H9 (cell line): ENCODE measurements around the gene HS6ST3. TPM values are rescaled to one million over a fixed set of nuclear protein-coding genes. Genes with fewer than 3 reads are reported as not detected.

Experiments used
- DNase-seq: peaks from one replicate; pipeline ENCODE4 v3.0.0-alpha.2; 2017
- H2AFZ ChIP-seq: one replicate; pipeline ENCODE4 v1.6.1; 2013; ENCODE audit warnings: mild to moderate bottlenecking, low read length, control low read depth, moderate library complexity
- H2AK5ac ChIP-seq: 2 replicates; pipeline ENCODE4 v1.6.1; 2013; ENCODE audit warnings: low read length, control low read depth, mixed read lengths; ENCODE audit not compliant: insufficient read length
- H2BK120ac ChIP-seq: one replicate; pipeline ENCODE4 v1.6.1; 2013; ENCODE audit warnings: low read depth, mild to moderate bottlenecking, low read length, control low read depth, inconsistent platforms; ENCODE audit not compliant: poor library complexity, severe bottlenecking
- H2BK12ac ChIP-seq: 2 replicates; pipeline ENCODE4 v1.6.1; 2013; ENCODE audit warnings: low read length, control low read depth, mixed read lengths, low read depth; ENCODE audit not compliant: insufficient read length
- H2BK15ac ChIP-seq: 2 replicates; pipeline ENCODE4 v1.6.1; 2013; ENCODE audit warnings: low read depth, low read length, control low read depth
- H2BK20ac ChIP-seq: one replicate; pipeline ENCODE4 v1.6.1; 2013; ENCODE audit warnings: low read depth, mild to moderate bottlenecking, low read length, control low read depth, inconsistent platforms; ENCODE audit not compliant: poor library complexity, severe bottlenecking
- H2BK5ac ChIP-seq: 2 replicates; pipeline ENCODE4 v1.6.1; 2013; ENCODE audit warnings: low read length, control low read depth, mixed read lengths; ENCODE audit not compliant: insufficient read length
- H3K14ac ChIP-seq: 2 replicates; pipeline ENCODE4 v1.6.1; 2013; ENCODE audit warnings: low read length, control low read depth; ENCODE audit not compliant: insufficient read depth
- H3K18ac ChIP-seq: 2 replicates; pipeline ENCODE4 v1.6.1; 2013; ENCODE audit warnings: low read depth, mild to moderate bottlenecking, mixed read lengths, low read length, control low read depth; ENCODE audit not compliant: insufficient read length
- H3K23ac ChIP-seq: 2 replicates; pipeline ENCODE4 v1.6.1; 2013; ENCODE audit warnings: low read length, control low read depth, mixed read lengths, low read depth; ENCODE audit not compliant: insufficient read length
- H3K23me2 ChIP-seq: 2 replicates; pipeline ENCODE4 v1.6.1; 2013; ENCODE audit warnings: low read depth, mild to moderate bottlenecking, mixed read lengths, low read length, control low read depth; ENCODE audit not compliant: insufficient read length, poor library complexity, severe bottlenecking
- H3K27ac ChIP-seq: 2 replicates; pipeline ENCODE4 v1.5.1; 2013; ENCODE audit warnings: low read length, control low read depth, mixed read lengths, low read depth; ENCODE audit not compliant: insufficient read length
- H3K27me3 ChIP-seq: 2 replicates; pipeline ENCODE4 v1.6.1; 2013; ENCODE audit warnings: low read length, control low read depth, inconsistent platforms; ENCODE audit not compliant: insufficient read depth
- H3K4ac ChIP-seq: 2 replicates; pipeline ENCODE4 v1.6.1; 2013; ENCODE audit warnings: low read depth, mild to moderate bottlenecking, control low read depth, inconsistent platforms, low read length, moderate library complexity
- H3K4me1 ChIP-seq: 2 replicates; pipeline ENCODE4 v1.6.1; 2013; ENCODE audit warnings: low read length, control low read depth, inconsistent platforms; ENCODE audit not compliant: insufficient read depth
- H3K4me2 ChIP-seq: 2 replicates; pipeline ENCODE4 v1.6.1; 2013; ENCODE audit warnings: low read length, control low read depth, mixed read lengths; ENCODE audit not compliant: insufficient read length, insufficient read depth
- H3K56ac ChIP-seq: 2 replicates; pipeline ENCODE4 v1.6.1; 2013; ENCODE audit warnings: low read depth, mild to moderate bottlenecking, mixed read lengths, low read length, control low read depth; ENCODE audit not compliant: insufficient read length
- H3K79me1 ChIP-seq: 2 replicates; pipeline ENCODE4 v1.6.1; 2013; ENCODE audit warnings: low read depth, mild to moderate bottlenecking, moderate library complexity, low read length, control low read depth, inconsistent platforms; ENCODE audit not compliant: insufficient read depth, poor library complexity, severe bottlenecking
- H3K79me2 ChIP-seq: 2 replicates; pipeline ENCODE4 v1.6.1; 2013; ENCODE audit warnings: low read length, control low read depth, inconsistent platforms; ENCODE audit not compliant: insufficient read depth
- H3K9ac ChIP-seq: 2 replicates; pipeline ENCODE4 v1.6.1; 2013; ENCODE audit warnings: low read length, control low read depth, mixed read lengths; ENCODE audit not compliant: insufficient read length; ENCODE audit errors: extremely low read depth
- H3K9me3 ChIP-seq: one replicate; pipeline ENCODE4 v1.6.1; 2013; ENCODE audit warnings: low read depth, low read length, inconsistent platforms; ENCODE audit not compliant: control insufficient read depth
- H3T11ph ChIP-seq: one replicate; pipeline ENCODE4 v1.6.1; 2013; ENCODE audit warnings: mild to moderate bottlenecking, low read length, control low read depth, inconsistent platforms
- H4K20me1 ChIP-seq: one replicate; pipeline ENCODE4 v1.6.1; 2013; ENCODE audit not compliant: control insufficient read depth, insufficient read length, insufficient read depth
- H4K5ac ChIP-seq: 2 replicates; pipeline ENCODE4 v1.6.1; 2013; ENCODE audit warnings: low read depth, mild to moderate bottlenecking, mixed read lengths, low read length, control low read depth; ENCODE audit not compliant: insufficient read length
- H4K8ac ChIP-seq: replicated peaks from 2 replicates; pipeline ENCODE4 v1.6.1; 2013; ENCODE audit warnings: low read length, control low read depth, mixed read lengths, low read depth; ENCODE audit not compliant: insufficient read length
- H4K91ac ChIP-seq: 2 replicates; pipeline ENCODE4 v1.6.1; 2013; ENCODE audit warnings: low read depth, mild to moderate bottlenecking, moderate library complexity, mixed read lengths, low read length, control low read depth; ENCODE audit not compliant: insufficient read length
- H3K27ac Mint-ChIP-seq, 3 experiments: 2 replicates in 2 of 3; 3 replicates in 1 of 3; pipeline ENCODE4 v1.8.0; 2020 to 2021; ENCODE audit warnings: mixed read lengths in 3 of 3, mild to moderate bottlenecking in 1 of 3, moderate library complexity in 1 of 3
- H3K27me3 Mint-ChIP-seq: 2 replicates; pipeline ENCODE4 v1.8.0; 2021; ENCODE audit warnings: low read depth, mild to moderate bottlenecking, moderate library complexity, mixed read lengths
- H3K36me3 Mint-ChIP-seq, 3 experiments: 2 replicates in 2 of 3; 3 replicates in 1 of 3; pipeline ENCODE4 v1.8.0; 2020 to 2021; ENCODE audit warnings: low read depth in 3 of 3, mixed read lengths in 3 of 3; ENCODE audit not compliant: insufficient read depth in 1 of 3
- H3K4me1 Mint-ChIP-seq, 2 experiments: 2 replicates each; pipeline ENCODE4 v1.8.0; 2020; ENCODE audit warnings: mixed read lengths in 2 of 2
- H3K4me3 Mint-ChIP-seq, 2 experiments: 2 replicates in 1 of 2; 3 replicates in 1 of 2; pipeline ENCODE4 v1.8.0; 2020 to 2021; ENCODE audit warnings: mild to moderate bottlenecking in 2 of 2, mixed read lengths in 2 of 2, moderate library complexity in 1 of 2
- H3K9me3 Mint-ChIP-seq, 2 experiments: 2 replicates in 1 of 2; 3 replicates in 1 of 2; pipeline ENCODE4 v1.8.0; 2020; ENCODE audit warnings: mild to moderate bottlenecking in 2 of 2, mixed read lengths in 2 of 2, moderate library complexity in 1 of 2
- WGBS: extraction: QIAGEN DNeasy Blood & Tissue Kit; methylation state at CpG from one replicate; pipeline ENCODE4 v1.1.7; 2013; ENCODE audit warnings: missing lambda C conversion rate, low lambda C conversion rate, mixed read lengths; ENCODE audit not compliant: insufficient read length; ENCODE audit errors: extremely low coverage; 5-methylcytosine and 5-hydroxymethylcytosine counted together
- total RNA-seq: library from RNA; stranded (reverse); gene quantifications from 2 replicates; pipeline ENCODE4 v1.2.1, GENCODE V29; 2021
- TF ChIP-seq, protein P1 (sequence below): fragments of 200-600 bp; sonication (generic); conservative IDR thresholded peaks from 3 replicates; pipeline ENCODE4 v1.8.0; 2021; ENCODE audit warnings: antibody characterized with exemption, mild to moderate bottlenecking

HS6ST3 gene
- total RNA-seq, 1 experiment from 2014 or later, result 0.44 TPM

- Histone ChIP-seq H4K8ac (no peak overlapping the region), H3K79me2 (no peaks in the 10 kb centered on the region), H3K9me3 (no peaks in the 10 kb centered on the region), H3K79me1 (no peaks in the 10 kb centered on the region), H3T11ph (no peak overlapping the region), H2BK20ac (no peak overlapping the region), H2AFZ (no peak overlapping the region), H4K20me1 (no peaks in the 10 kb centered on the region), H3K4me1 (no peaks in the 10 kb centered on the region), H3K14ac (no peak overlapping the region), H3K18ac (no peak overlapping the region), H3K23me2 (no peaks in the 10 kb centered on the region), H3K27ac (no peak overlapping the region), H2BK120ac (no peak overlapping the region), H2BK5ac (no peak overlapping the region), H3K27me3 (no peaks in the 10 kb centered on the region; the same call in 1 of the 2 replicates), H2BK12ac (no peak overlapping the region), H4K5ac (no peak overlapping the region), H2BK15ac (no peak overlapping the region), H2AK5ac (no peak overlapping the region), H3K4ac (no peak overlapping the region), H4K91ac (no peak overlapping the region), H3K9ac (no peak overlapping the region), H3K23ac (no peak overlapping the region), H3K4me2 (no peak overlapping the region), H3K56ac (no peak overlapping the region)
- TF ChIP-seq, protein P1, sequence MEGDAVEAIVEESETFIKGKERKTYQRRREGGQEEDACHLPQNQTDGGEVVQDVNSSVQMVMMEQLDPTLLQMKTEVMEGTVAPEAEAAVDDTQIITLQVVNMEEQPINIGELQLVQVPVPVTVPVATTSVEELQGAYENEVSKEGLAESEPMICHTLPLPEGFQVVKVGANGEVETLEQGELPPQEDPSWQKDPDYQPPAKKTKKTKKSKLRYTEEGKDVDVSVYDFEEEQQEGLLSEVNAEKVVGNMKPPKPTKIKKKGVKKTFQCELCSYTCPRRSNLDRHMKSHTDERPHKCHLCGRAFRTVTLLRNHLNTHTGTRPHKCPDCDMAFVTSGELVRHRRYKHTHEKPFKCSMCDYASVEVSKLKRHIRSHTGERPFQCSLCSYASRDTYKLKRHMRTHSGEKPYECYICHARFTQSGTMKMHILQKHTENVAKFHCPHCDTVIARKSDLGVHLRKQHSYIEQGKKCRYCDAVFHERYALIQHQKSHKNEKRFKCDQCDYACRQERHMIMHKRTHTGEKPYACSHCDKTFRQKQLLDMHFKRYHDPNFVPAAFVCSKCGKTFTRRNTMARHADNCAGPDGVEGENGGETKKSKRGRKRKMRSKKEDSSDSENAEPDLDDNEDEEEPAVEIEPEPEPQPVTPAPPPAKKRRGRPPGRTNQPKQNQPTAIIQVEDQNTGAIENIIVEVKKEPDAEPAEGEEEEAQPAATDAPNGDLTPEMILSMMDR, result no peak
- no peaks in the 10 kb centered on the region for H3K9me3 Mint-ChIP-seq
- no peak overlapping the region for H3K27ac Mint-ChIP-seq
- no peaks in the 10 kb centered on the region; the same call in 1 of the 2 replicates for H3K27me3 Mint-ChIP-seq
- no peaks in the 10 kb centered on the region for H3K4me1 Mint-ChIP-seq
- H3K36me3 Mint-ChIP-seq, result no peaks in the 10 kb centered on the region
- WGBS, result no CpG with 5 or more reads among the region's 2 CpGs
- no peak overlapping the region for H3K4me3 Mint-ChIP-seq
- DNase-seq, result no peak
These were observed 442.9 kb downstream of the HS6ST3 start for GRCh38 chr13:96532804-96533203.
